K562 (cell line): Measurements from ENCODE around the gene RAI14. TPM values are rescaled to one million over a fixed set of nuclear protein-coding genes. Genes with fewer than 3 reads are reported as not detected.
A peak's percentile ranks its signal among the peaks of the same experiment; 100 is the strongest.

Experiments
- ATAC-seq: fragments of 200-7000 bp; cut with Tn5 transposase; 3 replicates; pipeline ENCODE4 v1.9.1; 2020; ENCODE audit warnings: moderate library complexity
- BruUV-seq: library from RNA; stranded (reverse); fragments of 400-500 nt; replicated peaks from 2 replicates; lab custom pipeline; 2021; lab: Mats Ljungman, UMichigan
- CTCF ChIA-PET: fragments of 300-600 bp; formaldehyde crosslinking; extraction: SDS; loops from one replicate; lab custom pipeline; 2021; ENCODE audit warnings: low intra/inter-chr PET ratio; lab: Yijun Ruan, JAX
- POLR2A ChIA-PET: fragments of 300-600, 350-650 bp; sonication (Branson Sonifier 250); formaldehyde crosslinking; extraction: SDS; loops from one replicate; lab custom pipeline; 2021; ENCODE audit warnings: antibody characterized with exemption, inconsistent platforms; lab: Yijun Ruan, JAX
- DNase-seq, 4 experiments: peaks; one replicate each; pipeline versions ENCODE4 v3.0.0 to v3.0.0-alpha.2; 2011 to 2018; ENCODE audit warnings: low spot score in 3 of 4, mixed read lengths in 3 of 4; ENCODE audit errors: extremely low read depth in 1 of 4
- FAIRE-seq: peaks from 2 replicates; lab custom pipeline; 2011; peaks lifted over from hg19 to GRCh38; lab: Jason Lieb, UNC
- H2AFZ ChIP-seq: 2 replicates; pipeline ENCODE4 v1.6.0; 2011; ENCODE audit warnings: low read depth, low read length, control low read depth, inconsistent platforms
- H3K27ac ChIP-seq: fragments of 200-600 bp; 3 replicates; pipeline ENCODE4 v1.8.0; 2011; ENCODE audit warnings: low read depth, mild to moderate bottlenecking, control low read depth, inconsistent platforms, low read length, moderate library complexity, mixed read lengths; ENCODE audit errors: extremely low read depth
- H3K27me3 ChIP-seq, 2 experiments: fragments of 300-600 bp in 1 of 2; 2 replicates in 1 of 2; 3 replicates in 1 of 2; pipeline versions ENCODE4 v1.6.0 to v1.8.0; 2011; ENCODE audit warnings: inconsistent platforms in 2 of 2, low read length in 2 of 2, mild to moderate bottlenecking in 1 of 2, mixed read lengths in 1 of 2, moderate library complexity in 1 of 2; ENCODE audit not compliant: control insufficient read depth in 2 of 2, insufficient read depth in 2 of 2
- H3K36me3 ChIP-seq: fragments of 300-600 bp; 3 replicates; pipeline ENCODE4 v1.8.0; 2011; ENCODE audit warnings: mild to moderate bottlenecking, low read length, inconsistent platforms; ENCODE audit not compliant: control insufficient read depth, insufficient read depth
- H3K4me1 ChIP-seq, 2 experiments: fragments of 200-600 bp in 1 of 2; replicated peaks in 1 of 2; 2 replicates in 1 of 2; 3 replicates in 1 of 2; pipeline versions ENCODE4 v1.5.1 to v1.8.0; 2011; ENCODE audit warnings: inconsistent platforms in 2 of 2, low read length in 2 of 2, mild to moderate bottlenecking in 1 of 2, mixed read lengths in 1 of 2, moderate library complexity in 1 of 2; ENCODE audit not compliant: control insufficient read depth in 2 of 2, insufficient read depth in 2 of 2
- H3K4me2 ChIP-seq: 2 replicates; pipeline ENCODE4 v1.6.1; 2011; ENCODE audit warnings: low read length, control low read depth, inconsistent platforms, mixed read lengths; ENCODE audit not compliant: insufficient read depth
- H3K4me3 ChIP-seq: fragments of 200-600 bp; sonication (generic), shearing (Covaris generic); 2 replicates; pipeline ENCODE4 v1.5.1; 2016; ENCODE audit warnings: control low read depth, inconsistent platforms
- H3K79me2 ChIP-seq: fragments of 200-600 bp; 3 replicates; pipeline ENCODE4 v1.8.0; 2011; ENCODE audit warnings: low read length, inconsistent platforms; ENCODE audit not compliant: control insufficient read depth, insufficient read depth
- H3K9ac ChIP-seq, 2 experiments: 2 replicates each; pipeline versions ENCODE4 v1.6.0 to v1.6.1; 2011; ENCODE audit warnings: low read depth in 2 of 2, low read length in 2 of 2, control low read depth in 1 of 2, inconsistent platforms in 1 of 2, mild to moderate bottlenecking in 1 of 2, mixed read lengths in 1 of 2; ENCODE audit not compliant: insufficient read depth in 1 of 2
- H3K9me1 ChIP-seq: one replicate; pipeline ENCODE4 v1.6.0; 2011; ENCODE audit warnings: inconsistent platforms, mild to moderate bottlenecking, low read length, moderate library complexity; ENCODE audit not compliant: control insufficient read depth, insufficient read depth
- H3K9me3 ChIP-seq: replicated peaks from 2 replicates; pipeline ENCODE4 v1.5.1; 2011; ENCODE audit warnings: low read depth, low read length, inconsistent platforms; ENCODE audit not compliant: control insufficient read depth, insufficient read depth
- H4K20me1 ChIP-seq: replicated peaks from 2 replicates; pipeline ENCODE4 v1.6.1; 2011; ENCODE audit warnings: low read length, inconsistent platforms, mixed read lengths; ENCODE audit not compliant: control insufficient read depth, insufficient read depth
- BRD4 ChIP-seq: fragments of 200-600 bp; sonication (generic); IDR thresholded peaks from 2 replicates; pipeline ENCODE4 v1.6.1; 2017; ENCODE audit warnings: inconsistent platforms
- CREM ChIP-seq: IDR thresholded peaks from 2 replicates; pipeline ENCODE4 v1.6.1; 2014; ENCODE audit warnings: antibody characterized with exemption, low read depth
- CTBP1 ChIP-seq: fragments of 450-650 bp; IDR thresholded peaks from 2 replicates; pipeline ENCODE4 v1.6.1; 2016; ENCODE audit warnings: borderline replicate concordance
- JUND ChIP-seq, 2 experiments: IDR thresholded peaks; 2 replicates in 1 of 2; 3 replicates in 1 of 2; pipeline ENCODE4 v1.6.1; 2011; ENCODE audit warnings: borderline replicate concordance in 2 of 2, low read depth in 2 of 2, low read length in 2 of 2, improper control_type of control experiment in 1 of 2, missing biosample characterization in 1 of 2, missing genetic modification characterization in 1 of 2, missing genetic modification reagents in 1 of 2
- MEF2D ChIP-seq: conservative IDR thresholded peaks from 2 replicates; pipeline ENCODE4 v1.6.1; 2016; ENCODE audit warnings: low read depth, missing genetic modification characterization, missing compliant biosample characterization
- MNT ChIP-seq, 2 experiments: fragments of 450-650 bp; conservative IDR thresholded peaks; 2 replicates each; pipeline ENCODE4 v1.6.1; 2017; ENCODE audit warnings: mild to moderate bottlenecking in 2 of 2, moderate library complexity in 2 of 2
- MYBL2 ChIP-seq, 2 experiments: fragments of 450-650 bp in 1 of 2; sonication (generic) in 1 of 2; formaldehyde crosslinking in 1 of 2; IDR thresholded peaks; 2 replicates each; pipeline versions ENCODE4 v1.6.1 to v1.8.1; 2017 to 2022; ENCODE audit warnings: borderline replicate concordance in 1 of 2, inconsistent platforms in 1 of 2, low read depth in 1 of 2, mild to moderate bottlenecking in 1 of 2, missing genetic modification reagents in 1 of 2, moderate library complexity in 1 of 2
- NFIC ChIP-seq: fragments of 450-650 bp; IDR thresholded peaks from 2 replicates; pipeline ENCODE4 v1.6.1; 2017; ENCODE audit warnings: mild to moderate bottlenecking, inconsistent platforms
- NR4A1 ChIP-seq, 2 experiments: fragments of 250-450 bp in 1 of 2; fragments of 450-650 bp in 1 of 2; sonication (Bioruptor Pico) in 1 of 2; IDR thresholded peaks; 2 replicates each; pipeline versions ENCODE4 v1.4.0 to v1.6.1; 2016 to 2020; ENCODE audit warnings: mild to moderate bottlenecking in 2 of 2, missing compliant biosample characterization in 1 of 2, missing genetic modification characterization in 1 of 2, moderate library complexity in 1 of 2
- PHTF2 ChIP-seq: fragments of 250-450 bp; sonication (Bioruptor Pico); IDR thresholded peaks from 2 replicates; pipeline ENCODE4 v1.5.0; 2021; ENCODE audit warnings: mild to moderate bottlenecking
- PML ChIP-seq: IDR thresholded peaks from 2 replicates; pipeline ENCODE4 v1.6.1; 2012; ENCODE audit warnings: low read length, inconsistent platforms
- WGBS: fragments of 100-300 bp; shearing (Covaris generic); methylation state at CpG from one replicate; pipeline ENCODE4 v1.1.6; 2016; ENCODE audit warnings: low coverage, mixed read lengths; ENCODE audit not compliant: insufficient coverage; ENCODE audit errors: missing lambda C conversion rate; 5-methylcytosine and 5-hydroxymethylcytosine counted together
- in situ Hi-C: fragments of 300-500 bp; cut with MboI; formaldehyde crosslinking; loops from 4 replicates; pipeline ENCODE4 v1.15.0; 2018; ENCODE audit warnings: inconsistent platforms, mixed read lengths
- intact Hi-C: fragments of 100-400 bp; cut with micrococcal nuclease; formaldehyde crosslinking; loops from 2 replicates; pipeline ENCODE4 v1.14.2; 2022
- polyA plus RNA-seq, 8 experiments: library from polyadenylated mRNA; depleted of rRNA in 4 of 8; stranded (reverse) in 5 of 8; unstranded in 3 of 8; fragments of >200 nt; fragmentation: Nextera tagmentation in 2 of 8; fragmentation: Illumina TruSeq in 1 of 8; extraction: Ambion mirVana in 2 of 8; extraction: Trizol in 1 of 8; gene quantifications; 2 replicates each; pipeline versions ENCODE4 v1.2.1 to v1.2.3, GENCODE V29; 2011 to 2014; ENCODE audit warnings: inconsistent platforms in 1 of 8, missing spikeins in 1 of 8
- total RNA-seq, 7 experiments: library from RNA; depleted of rRNA in 6 of 7; stranded (reverse); fragments of >200 nt in 6 of 7; fragmentation: Illumina TruSeq in 2 of 7; extraction: Trizol in 2 of 7; gene quantifications; 2 replicates each; pipeline versions ENCODE4 v1.2.1 to v1.2.3, GENCODE V29; 2011 to 2021; ENCODE audit warnings: low replicate concordance in 1 of 7

RAI14 gene
- total and polyA plus RNA-seq, 9 of the 15 experiments (the other 6 are each of a cell fraction or from before 2014, with no cell fraction given): 11.3 to 82.5 (median 34.8) TPM

GRCh38 chr5:34686762-34687268, 30.7 kb downstream of the RAI14 start (continued):
- no peak for TF ChIP-seq MYBL2 (IDR thresholded peaks at IDR 0.05; ENCODE audit: low read depth)
- no peak for TF ChIP-seq MYBL2 (CRISPR knock-in tag; IDR thresholded peaks at IDR 0.05; ENCODE audit: borderline replicate concordance)

DNA sequence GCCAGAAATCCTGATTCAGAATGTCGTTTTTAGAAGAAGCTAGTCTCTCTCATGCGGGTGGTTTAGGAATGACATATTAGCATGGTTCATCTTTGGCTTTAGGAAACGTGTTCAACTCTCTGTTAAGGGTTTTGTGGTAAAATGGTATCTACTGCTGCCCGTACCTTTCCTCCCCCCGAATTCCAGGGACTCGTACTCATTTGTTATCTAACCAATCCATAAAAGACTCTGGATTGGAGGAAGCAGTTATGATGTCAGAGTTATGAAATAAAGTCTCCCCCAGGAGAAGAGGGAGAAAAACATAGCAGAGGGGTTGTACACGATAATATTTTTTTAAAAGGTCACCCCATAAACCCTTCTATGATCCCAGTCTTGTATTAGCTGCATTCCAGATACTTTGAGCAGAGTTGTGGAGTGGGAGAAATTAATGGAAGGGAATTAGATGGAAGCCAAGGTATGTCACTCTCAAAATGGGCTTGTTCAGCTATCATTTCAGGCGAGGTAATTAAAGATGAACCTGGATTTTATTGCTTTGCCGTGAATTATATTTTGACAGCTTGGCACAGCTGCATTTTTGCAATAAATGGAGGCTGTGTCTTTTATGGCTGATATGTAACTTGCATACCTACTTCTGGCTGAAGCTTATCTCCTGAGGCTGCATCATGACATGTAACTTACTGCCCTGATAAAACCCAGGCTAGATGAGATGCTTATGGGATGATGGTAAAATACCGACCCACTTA, 31.3 kb downstream of the RAI14 start:
- FAIRE-seq (peak; percentile 62), DNase-seq (peak; percentile 62 to 69 (median 64)), ATAC-seq (peak; percentile 32)
- intact Hi-C loops (loop anchor here (1.0 to 5.0 kb wide), 3 partner anchors 12 to 209 kb away; no protein-coding TSS in a partner anchor), in situ Hi-C loops (no loop called here)
- Histone ChIP-seq H3K27ac (peak overlapping the region; percentile 81), H3K27me3 (no peaks in the 10 kb centered on the region), H4K20me1 (no peaks in the 10 kb centered on the region), H3K79me2 (peaks cover 36% of the 10 kb centered on the region), H3K9me3 (no peaks in the 10 kb centered on the region), H3K4me3 (no peak overlapping the region), H3K36me3 (peaks cover 16% of the 10 kb centered on the region; the same call in 2 of the 3 replicates), H3K9me1 (no peaks in the 10 kb centered on the region), H3K4me1 (peaks cover 13 to 29% of the 10 kb centered on the region in 2 experiments; a peak in 4 of 5 replicates), H3K4me2 (peak overlapping the region; percentile 74), H3K9ac (peak overlapping the region in 1 of 2 experiments; percentile 70; a peak in 2 of 4 replicates), H2AFZ (peak overlapping the region; percentile 76)
- no TSS peak for BruUV-seq
- POLR2A ChIA-PET: interaction anchor here (0.7 to 3.1 kb wide), 10 partner anchors 8 to 40 kb away, joined by 3 to 26 read pairs (median 4); no protein-coding TSS in a partner anchor
- WGBS: 4% methylated on average over 10 of the region's 10 CpGs
- CTCF ChIA-PET: no interaction called here
- peak; percentile 31; the same call in 1 of the 2 replicates for TF ChIP-seq JUND (IDR thresholded peaks at IDR 0.05; ENCODE audit: borderline replicate concordance, low read depth, low read length)
- no peak; the same call in 1 of the 3 replicates for TF ChIP-seq JUND (tag; IDR thresholded peaks at IDR 0.05; ENCODE audit: borderline replicate concordance, low read depth, low read length)
- TF ChIP-seq CTBP1: peak; percentile 34; the same call in 1 of the 2 replicates
- TF ChIP-seq MEF2D (tag): no peak
- no peak for TF ChIP-seq NR4A1 (CRISPR knock-in tag; IDR thresholded peaks at IDR 0.05)
- no peak for TF ChIP-seq NR4A1 (tag; IDR thresholded peaks at IDR 0.05)
- 0 out of 2 replicates have a peak, but pooled peaks have one; percentile 4 for TF ChIP-seq PHTF2 (CRISPR knock-in tag)
- 0 out of 2 replicates have a peak, but pooled peaks have one; percentile 32 for TF ChIP-seq CREM
- peak in 1 of 2 experiments; percentile 11; a peak in 1 of 4 replicates for TF ChIP-seq MNT (conservative IDR thresholded peaks at IDR 0.05)
- 0 out of 2 replicates have a peak, but pooled peaks have one; percentile 21 for TF ChIP-seq PML
- TF ChIP-seq NFIC: peak; percentile 4; the same call in 1 of the 2 replicates
- no peak for TF ChIP-seq BRD4
